NOMO-1 treated with DMSO at 0.1 percent for 48 hours (cell line): ENCODE results near the gene SLC9A9.

ENCODE experiments used
- DNase-seq: peaks from one replicate; lab custom pipeline; 2025; ENCODE audit not compliant: unreplicated experiment; lab: John Stamatoyannopoulos, UW

The SLC9A9 gene

GRCh38 chr3:143573610-143574303 lies 274.5 kb downstream of the SLC9A9 start:
- DNase-seq: no peak

GRCh38 chr3:143571548-143571947 lies 276.7 kb downstream of the SLC9A9 start:
- DNase-seq: peak; percentile 68

- DNase-seq: no peak
These were observed 280.4 kb downstream of the SLC9A9 start for GRCh38 chr3:143567823-143568222.

- peak; percentile 98 for DNase-seq
These were observed 282.3 kb downstream of the SLC9A9 start for GRCh38 chr3:143565951-143566350.

GRCh38 chr3:143563786-143564185 lies 284.5 kb downstream of the SLC9A9 start:
- DNase-seq: no peak

GRCh38 chr3:143562789-143563188 lies 285.5 kb downstream of the SLC9A9 start:
- DNase-seq: no peak

- DNase-seq: no peak
These were observed 289.0 kb downstream of the SLC9A9 start for GRCh38 chr3:143559296-143559695.

GRCh38 chr3:143552851-143553250 lies 295.4 kb downstream of the SLC9A9 start:
- no peak for DNase-seq

- peak; percentile 84 for DNase-seq
These were observed 296.5 kb downstream of the SLC9A9 start for GRCh38 chr3:143551761-143552160.

GRCh38 chr3:143548861-143549497 lies 299.3 kb downstream of the SLC9A9 start:
- no peak for DNase-seq

- DNase-seq: no peak
These were observed 299.9 kb downstream of the SLC9A9 start for GRCh38 chr3:143548393-143548792.

- no peak for DNase-seq
These were observed 309.7 kb downstream of the SLC9A9 start for GRCh38 chr3:143538577-143538981.

- no peak for DNase-seq
These were observed 310.2 kb downstream of the SLC9A9 start for GRCh38 chr3:143538061-143538460.

GRCh38 chr3:143536817-143537535 lies 311.3 kb downstream of the SLC9A9 start:
- no peak for DNase-seq

GRCh38 chr3:143535994-143536784 lies 312.1 kb downstream of the SLC9A9 start:
- no peak for DNase-seq

GRCh38 chr3:143533391-143533790 lies 314.9 kb downstream of the SLC9A9 start:
- no peak for DNase-seq

- DNase-seq: no peak
These were observed 316.2 kb downstream of the SLC9A9 start for GRCh38 chr3:143532091-143532490.

- no peak for DNase-seq
These were observed 317.2 kb downstream of the SLC9A9 start for GRCh38 chr3:143531101-143531500.

GRCh38 chr3:143529798-143530197 lies 318.5 kb downstream of the SLC9A9 start:
- DNase-seq: no peak

GRCh38 chr3:143529018-143529478 lies 319.2 kb downstream of the SLC9A9 start:
- no peak for DNase-seq

GRCh38 chr3:143526011-143526545 lies 322.2 kb downstream of the SLC9A9 start:
- no peak for DNase-seq
